Caco-2 (cell line): ENCODE data around the gene PHACTR1. TPM values are rescaled to one million over a fixed set of nuclear protein-coding genes. Genes with fewer than 3 reads are reported as not detected.

Experiments
- BruUV-seq: library from RNA; stranded (reverse); fragments of 400-500 nt; replicated peaks from 2 replicates; lab custom pipeline; 2021; lab: Mats Ljungman, UMichigan
- CTCF ChIA-PET: fragments of 300-600 bp; sonication (Branson Sonifier 250); formaldehyde crosslinking; loops from one replicate; lab custom pipeline; 2022; ENCODE audit warnings: antibody characterized with exemption; lab: Charles Lee
- POLR2A ChIA-PET: fragments of 300-600 bp; sonication (Branson Sonifier 250); formaldehyde crosslinking; loops from one replicate; lab custom pipeline; 2022; ENCODE audit warnings: antibody characterized with exemption; lab: Charles Lee
- DNase-seq, 2 experiments: peaks; one replicate each; pipeline versions ENCODE4 v3.0.0 to v3.0.0-alpha.2; 2020 to 2022
- H3K27me3 ChIP-seq: replicated peaks from 2 replicates; pipeline ENCODE4 v1.6.0; 2011; ENCODE audit warnings: low read length; ENCODE audit not compliant: control insufficient read depth, insufficient read depth
- H3K36me3 ChIP-seq: 2 replicates; pipeline ENCODE4 v1.5.1; 2011; ENCODE audit warnings: low read length; ENCODE audit not compliant: control insufficient read depth, insufficient read depth
- H3K4me1 ChIP-seq: fragments of 250-450 bp; sonication (Bioruptor Pico); 2 replicates; pipeline ENCODE4 v1.5.1; 2020; ENCODE audit warnings: mild to moderate bottlenecking
- H3K4me3 ChIP-seq: 2 replicates; pipeline ENCODE4 v1.5.1; 2011; ENCODE audit warnings: low read depth, mild to moderate bottlenecking, control low read depth, low read length
- H3K9me3 ChIP-seq: fragments of 250-450 bp; sonication (Bioruptor Pico); 2 replicates; pipeline ENCODE4 v1.5.1; 2020; ENCODE audit warnings: mild to moderate bottlenecking, moderate library complexity
- H3K27ac Mint-ChIP-seq: one replicate; pipeline ENCODE4 v1.8.0; 2022; ENCODE audit warnings: mixed read lengths; ENCODE audit not compliant: unreplicated experiment
- H3K27me3 Mint-ChIP-seq: one replicate; pipeline ENCODE4 v1.8.0; 2022; ENCODE audit warnings: mixed read lengths; ENCODE audit not compliant: insufficient read depth, unreplicated experiment
- H3K36me3 Mint-ChIP-seq: one replicate; pipeline ENCODE4 v1.8.0; 2022; ENCODE audit warnings: mild to moderate bottlenecking, mixed read lengths; ENCODE audit not compliant: insufficient read depth, unreplicated experiment
- H3K4me1 Mint-ChIP-seq: one replicate; pipeline ENCODE4 v1.8.0; 2022; ENCODE audit warnings: low read depth, mixed read lengths; ENCODE audit not compliant: unreplicated experiment
- H3K4me3 Mint-ChIP-seq: one replicate; pipeline ENCODE4 v1.8.0; 2022; ENCODE audit warnings: mild to moderate bottlenecking, moderate library complexity, mixed read lengths; ENCODE audit not compliant: unreplicated experiment
- H3K9me3 Mint-ChIP-seq: one replicate; pipeline ENCODE4 v1.8.0; 2022; ENCODE audit warnings: mixed read lengths; ENCODE audit not compliant: unreplicated experiment
- intact Hi-C: fragments of 100-400 bp; cut with micrococcal nuclease; formaldehyde crosslinking; loops from one replicate; pipeline ENCODE4 v1.10.0; 2022; ENCODE audit not compliant: unreplicated experiment
- total RNA-seq: library from RNA; stranded (reverse); gene quantifications from 2 replicates; pipeline ENCODE4 v1.2.3, GENCODE V29; 2022
- TF ChIP-seq, protein P1 (sequence below), 2 experiments: fragments of 200-600 bp in 1 of 2; IDR thresholded peaks; 1 replicate in 1 of 2; 2 replicates in 1 of 2; pipeline versions ENCODE4 v1.5.1 to v1.8.0; 2011 to 2022; ENCODE audit warnings: antibody characterized with exemption in 1 of 2, control low read depth in 1 of 2, inconsistent platforms in 1 of 2, low read depth in 1 of 2, low read length in 1 of 2, mild to moderate bottlenecking in 1 of 2, moderate library complexity in 1 of 2; ENCODE audit not compliant: insufficient read depth in 1 of 2, severe bottlenecking in 1 of 2, unreplicated experiment in 1 of 2

Gene PHACTR1
- total RNA-seq, 1 experiment from 2014 or later: 0.41 TPM

DNA sequence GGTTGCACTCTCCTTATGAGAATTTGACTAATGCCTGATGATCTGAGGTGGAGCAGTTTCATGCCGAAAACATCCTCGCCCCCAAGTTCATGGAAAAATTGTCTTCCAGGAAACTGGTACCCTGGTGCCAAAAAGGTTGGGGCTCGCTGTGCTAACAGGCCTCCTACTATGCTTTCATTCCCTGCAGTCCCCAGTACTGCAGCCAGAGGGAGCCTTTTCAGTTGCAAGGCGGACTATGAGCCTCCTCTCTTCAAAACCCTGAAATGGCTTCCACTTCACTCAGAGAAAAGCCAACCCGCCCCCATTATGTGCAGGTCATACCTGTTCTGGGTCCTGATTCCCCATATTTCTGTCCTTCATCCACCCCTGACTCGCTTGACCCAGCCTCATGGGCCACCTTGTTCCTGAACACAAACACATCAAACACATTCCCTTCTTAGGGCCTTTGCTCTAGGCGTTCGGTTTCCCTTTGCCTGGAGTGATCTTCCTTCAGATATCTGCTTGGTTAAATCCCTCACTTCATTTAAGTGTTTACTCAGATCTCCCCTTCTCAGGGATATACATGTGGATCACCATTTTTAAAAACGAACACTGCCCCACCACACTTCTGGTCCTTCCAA is 173.7 kb downstream of the PHACTR1 start:
- Histone ChIP-seq H3K4me3 (no peak overlapping the region), H3K36me3 (no peaks in the 10 kb centered on the region), H3K27me3 (no peaks in the 10 kb centered on the region; the same call in 1 of the 2 replicates), H3K4me1 (no peaks in the 10 kb centered on the region), H3K9me3 (peaks cover 10% of the 10 kb centered on the region)
- no TSS peak for BruUV-seq
- CTCF ChIA-PET: no interaction called here
- Mint-ChIP-seq H3K9me3 (peaks cover 19% of the 10 kb centered on the region), H3K27me3 (peaks cover 2% of the 10 kb centered on the region), H3K4me3 (no peak overlapping the region), H3K27ac (no peak overlapping the region), H3K4me1 (no peaks in the 10 kb centered on the region), H3K36me3 (no peaks in the 10 kb centered on the region)
- intact Hi-C loops: no loop called here
- TF ChIP-seq, protein P1, sequence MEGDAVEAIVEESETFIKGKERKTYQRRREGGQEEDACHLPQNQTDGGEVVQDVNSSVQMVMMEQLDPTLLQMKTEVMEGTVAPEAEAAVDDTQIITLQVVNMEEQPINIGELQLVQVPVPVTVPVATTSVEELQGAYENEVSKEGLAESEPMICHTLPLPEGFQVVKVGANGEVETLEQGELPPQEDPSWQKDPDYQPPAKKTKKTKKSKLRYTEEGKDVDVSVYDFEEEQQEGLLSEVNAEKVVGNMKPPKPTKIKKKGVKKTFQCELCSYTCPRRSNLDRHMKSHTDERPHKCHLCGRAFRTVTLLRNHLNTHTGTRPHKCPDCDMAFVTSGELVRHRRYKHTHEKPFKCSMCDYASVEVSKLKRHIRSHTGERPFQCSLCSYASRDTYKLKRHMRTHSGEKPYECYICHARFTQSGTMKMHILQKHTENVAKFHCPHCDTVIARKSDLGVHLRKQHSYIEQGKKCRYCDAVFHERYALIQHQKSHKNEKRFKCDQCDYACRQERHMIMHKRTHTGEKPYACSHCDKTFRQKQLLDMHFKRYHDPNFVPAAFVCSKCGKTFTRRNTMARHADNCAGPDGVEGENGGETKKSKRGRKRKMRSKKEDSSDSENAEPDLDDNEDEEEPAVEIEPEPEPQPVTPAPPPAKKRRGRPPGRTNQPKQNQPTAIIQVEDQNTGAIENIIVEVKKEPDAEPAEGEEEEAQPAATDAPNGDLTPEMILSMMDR (IDR thresholded peaks at IDR 0.05; ENCODE audit: insufficient read depth in 1 of 2, low read depth in 1 of 2, low read length in 1 of 2, severe bottlenecking in 1 of 2, unreplicated experiment in 1 of 2): peak; percentile 37 to 51
- DNase-seq: peak in 1 of 2 experiments; percentile 24
- POLR2A ChIA-PET: interaction anchor here (0.6 kb wide), 1 partner anchor 1835 kb away, joined by 8 read pairs; no protein-coding TSS in a partner anchor

GRCh38 chr6:12891595-12891994 is 175.0 kb downstream of the PHACTR1 start:
- H3K4me3 ChIP-seq: no peak overlapping the region
- intact Hi-C loops: no loop called here
- H3K36me3 ChIP-seq: no peaks in the 10 kb centered on the region
- H3K4me1 ChIP-seq: no peaks in the 10 kb centered on the region
- no peaks in the 10 kb centered on the region; the same call in 1 of the 2 replicates for H3K27me3 ChIP-seq
- peaks cover 19% of the 10 kb centered on the region for H3K9me3 Mint-ChIP-seq
- H3K27ac Mint-ChIP-seq: no peak overlapping the region
- no peaks in the 10 kb centered on the region for H3K4me1 Mint-ChIP-seq
- ChIA-PET CTCF (interaction anchor here (1.0 kb wide), 1 partner anchor 253 kb away, joined by 3 read pairs; no protein-coding TSS in a partner anchor), POLR2A (no interaction called here)
- BruUV-seq: no TSS peak
- no peak overlapping the region for H3K4me3 Mint-ChIP-seq
- peaks cover 2% of the 10 kb centered on the region for H3K27me3 Mint-ChIP-seq
- peaks cover 10% of the 10 kb centered on the region for H3K9me3 ChIP-seq
- DNase-seq: no peak
- no peaks in the 10 kb centered on the region for H3K36me3 Mint-ChIP-seq
- TF ChIP-seq, protein P1 (IDR thresholded peaks at IDR 0.05; ENCODE audit: insufficient read depth in 1 of 2, low read depth in 1 of 2, low read length in 1 of 2, severe bottlenecking in 1 of 2, unreplicated experiment in 1 of 2): no peak

DNA sequence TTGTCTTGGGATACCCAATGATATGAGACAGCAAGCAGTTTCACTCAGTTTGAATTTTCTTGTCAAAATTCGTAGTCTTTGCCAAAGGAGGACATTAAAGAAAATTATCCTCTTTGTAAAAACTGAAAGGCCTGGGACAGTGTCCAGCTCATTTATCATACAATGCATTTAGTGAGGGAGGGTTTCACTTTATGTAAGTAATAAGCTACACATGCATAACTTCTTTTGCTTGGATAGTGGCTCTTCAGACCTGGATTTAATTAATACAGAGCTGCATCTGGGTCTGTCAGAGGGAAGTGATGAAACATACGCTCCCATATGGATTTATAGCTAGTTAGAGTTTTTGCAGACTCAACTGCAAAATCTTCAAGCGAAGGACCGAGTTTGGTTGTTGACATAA is 175.6 kb downstream of the PHACTR1 start:
- peaks cover 19% of the 10 kb centered on the region for H3K9me3 Mint-ChIP-seq
- no peak for DNase-seq
- H3K4me3 Mint-ChIP-seq: no peak overlapping the region
- Histone ChIP-seq H3K9me3 (peaks cover 10% of the 10 kb centered on the region), H3K36me3 (no peaks in the 10 kb centered on the region), H3K4me3 (no peak overlapping the region), H3K27me3 (no peaks in the 10 kb centered on the region; the same call in 1 of the 2 replicates), H3K4me1 (no peaks in the 10 kb centered on the region)
- ChIA-PET POLR2A (no interaction called here), CTCF (interaction anchor here (1.0 kb wide), 1 partner anchor 254 kb away, joined by 3 read pairs; no protein-coding TSS in a partner anchor)
- no peak overlapping the region for H3K27ac Mint-ChIP-seq
- intact Hi-C loops: no loop called here
- no peaks in the 10 kb centered on the region for H3K36me3 Mint-ChIP-seq
- TF ChIP-seq, protein P1 (IDR thresholded peaks at IDR 0.05; ENCODE audit: insufficient read depth in 1 of 2, low read depth in 1 of 2, low read length in 1 of 2, severe bottlenecking in 1 of 2, unreplicated experiment in 1 of 2): no peak
- BruUV-seq: no TSS peak
- H3K4me1 Mint-ChIP-seq: no peaks in the 10 kb centered on the region
- H3K27me3 Mint-ChIP-seq: peaks cover 3% of the 10 kb centered on the region
